ENCODE measurements around the gene RTCA.
"Not testable (repeated sequence)": the region's sequence is repeated elsewhere in the genome, so short reads cannot be mapped to it uniquely, and the experiment has no call there.

- not testable (repeated sequence) for TF ChIP-seq CTCF (conservative IDR thresholded peaks at IDR 0.05; ENCODE audit: low read depth, low read length); EZH2 (IDR thresholded peaks at IDR 0.05; ENCODE audit: low read length, unreplicated experiment); EZH2phosphoT487 (IDR thresholded peaks at IDR 0.05; ENCODE audit: borderline replicate concordance, low read length)
These were observed 7.6 kb upstream of the RTCA start for GRCh38 chr1:100258427-100258826.

Data from PC-3 (cell line).